KMS-11 (cell line): ENCODE data around the gene CYB561D1.

ENCODE experiments used
- H2AFZ ChIP-seq: fragments of 200-600 bp; sonication (generic); 2 replicates; pipeline ENCODE4 v1.6.1; 2016; ENCODE audit warnings: antibody characterized with exemption, mixed run types, low read depth
- H3K27ac ChIP-seq: fragments of 200-600 bp; sonication (generic); 2 replicates; pipeline ENCODE4 v1.6.1; 2016; ENCODE audit warnings: mild to moderate bottlenecking, mixed run types
- H3K27me3 ChIP-seq: fragments of 200-600 bp; sonication (generic); 2 replicates; pipeline ENCODE4 v1.6.1; 2017; ENCODE audit warnings: mild to moderate bottlenecking, low read depth, mixed run types, moderate library complexity; ENCODE audit not compliant: insufficient read depth
- H3K36me3 ChIP-seq: fragments of 200-600 bp; sonication (generic); 2 replicates; pipeline ENCODE4 v1.6.1; 2017; ENCODE audit warnings: mild to moderate bottlenecking, mixed run types; ENCODE audit not compliant: insufficient read depth
- H3K4me1 ChIP-seq: fragments of 200-600 bp; sonication (generic); 2 replicates; pipeline ENCODE4 v1.6.1; 2016; ENCODE audit warnings: mild to moderate bottlenecking, low read depth, mixed run types; ENCODE audit not compliant: poor library complexity, severe bottlenecking
- H3K4me2 ChIP-seq: fragments of 200-600 bp; sonication (generic); 2 replicates; pipeline ENCODE4 v1.7.0; 2016; ENCODE audit warnings: mild to moderate bottlenecking, mixed run types
- H3K4me3 ChIP-seq: fragments of 200-600 bp; sonication (generic); IDR thresholded peaks from 2 replicates; pipeline ENCODE4 v1.6.1; 2017; ENCODE audit warnings: low read depth, low read length, mixed read lengths; ENCODE audit not compliant: insufficient read depth
- H3K79me2 ChIP-seq: fragments of 200-600 bp; sonication (generic); 2 replicates; pipeline ENCODE4 v1.6.1; 2016; ENCODE audit warnings: low read depth, mixed run types; ENCODE audit not compliant: insufficient read depth
- H3K9ac ChIP-seq: fragments of 200-600 bp; sonication (generic); 2 replicates; pipeline ENCODE4 v1.6.1; 2016; ENCODE audit warnings: mild to moderate bottlenecking, mixed run types
- H4K20me1 ChIP-seq: fragments of 200-600 bp; sonication (generic); 2 replicates; pipeline ENCODE4 v1.6.1; 2016; ENCODE audit warnings: mild to moderate bottlenecking, mixed run types; ENCODE audit not compliant: insufficient read depth
- TF ChIP-seq, protein P1 (sequence below): fragments of 200-600 bp; sonication (generic); conservative IDR thresholded peaks from 2 replicates; pipeline ENCODE4 v1.6.1; 2017; ENCODE audit warnings: low read depth, mild to moderate bottlenecking, antibody characterized with exemption, low read length, moderate library complexity, mixed read lengths

CYB561D1 gene

GRCh38 chr1:109488696-109489095 is 5.2 kb upstream of the CYB561D1 start:
- Histone ChIP-seq H3K79me2 (peaks cover 9% of the 10 kb centered on the region; the same call in 1 of the 2 replicates), H4K20me1 (no peaks in the 10 kb centered on the region), H3K36me3 (no peaks in the 10 kb centered on the region), H2AFZ (no peak overlapping the region), H3K9ac (no peak overlapping the region), H3K4me3 (no peak overlapping the region), H3K4me2 (no peak overlapping the region), H3K27me3 (no peaks in the 10 kb centered on the region), H3K27ac (no peak overlapping the region), H3K4me1 (peaks cover 19% of the 10 kb centered on the region)
- TF ChIP-seq, protein P1, sequence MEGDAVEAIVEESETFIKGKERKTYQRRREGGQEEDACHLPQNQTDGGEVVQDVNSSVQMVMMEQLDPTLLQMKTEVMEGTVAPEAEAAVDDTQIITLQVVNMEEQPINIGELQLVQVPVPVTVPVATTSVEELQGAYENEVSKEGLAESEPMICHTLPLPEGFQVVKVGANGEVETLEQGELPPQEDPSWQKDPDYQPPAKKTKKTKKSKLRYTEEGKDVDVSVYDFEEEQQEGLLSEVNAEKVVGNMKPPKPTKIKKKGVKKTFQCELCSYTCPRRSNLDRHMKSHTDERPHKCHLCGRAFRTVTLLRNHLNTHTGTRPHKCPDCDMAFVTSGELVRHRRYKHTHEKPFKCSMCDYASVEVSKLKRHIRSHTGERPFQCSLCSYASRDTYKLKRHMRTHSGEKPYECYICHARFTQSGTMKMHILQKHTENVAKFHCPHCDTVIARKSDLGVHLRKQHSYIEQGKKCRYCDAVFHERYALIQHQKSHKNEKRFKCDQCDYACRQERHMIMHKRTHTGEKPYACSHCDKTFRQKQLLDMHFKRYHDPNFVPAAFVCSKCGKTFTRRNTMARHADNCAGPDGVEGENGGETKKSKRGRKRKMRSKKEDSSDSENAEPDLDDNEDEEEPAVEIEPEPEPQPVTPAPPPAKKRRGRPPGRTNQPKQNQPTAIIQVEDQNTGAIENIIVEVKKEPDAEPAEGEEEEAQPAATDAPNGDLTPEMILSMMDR: no peak

DNA sequence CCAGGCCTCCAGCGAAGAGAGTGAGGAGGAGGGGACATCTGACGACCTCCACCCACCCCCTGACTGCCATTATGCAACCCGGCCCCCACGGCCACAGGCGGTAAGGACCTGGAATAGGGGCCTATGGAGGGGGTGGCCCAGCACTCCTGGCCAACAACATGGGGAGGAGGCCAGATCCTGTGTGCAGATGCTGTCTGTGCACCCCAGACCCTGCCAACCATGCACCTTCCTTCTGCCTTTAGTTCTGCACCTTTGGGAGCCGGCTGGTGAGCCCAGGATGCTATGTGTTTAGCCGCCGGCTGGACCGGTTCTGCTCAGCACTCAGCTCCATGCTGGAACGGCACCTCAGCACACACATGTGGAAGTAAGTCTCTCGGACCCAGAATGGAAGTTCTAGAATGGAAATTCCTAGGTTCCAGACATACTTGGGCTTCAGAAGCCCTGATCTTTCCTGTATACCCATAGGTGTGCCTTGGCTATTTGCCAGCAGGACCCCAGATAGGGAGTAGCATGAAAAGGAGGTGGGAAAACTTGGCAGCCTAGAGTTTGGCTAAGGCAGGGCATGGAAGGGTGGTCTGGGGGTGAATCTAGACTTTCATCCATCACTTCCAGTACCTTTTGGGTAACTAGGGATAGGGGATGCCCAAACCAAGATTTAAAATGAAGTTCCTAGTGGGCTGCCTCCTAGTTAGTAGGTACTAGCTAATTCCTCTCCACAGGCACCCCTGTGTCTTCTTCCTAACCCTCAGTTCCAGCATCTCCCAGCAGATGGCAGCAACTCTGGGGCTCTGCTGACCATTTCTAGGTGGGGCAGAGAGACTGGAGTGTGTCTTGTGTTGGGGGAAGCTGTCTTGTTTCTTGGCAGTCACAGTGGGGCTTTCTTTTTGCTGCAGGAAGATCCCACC is 3.6 kb upstream of the CYB561D1 start:
- Histone ChIP-seq H3K4me2 (no peak overlapping the region), H3K4me1 (peaks cover 21% of the 10 kb centered on the region), H2AFZ (no peak overlapping the region)

DNA sequence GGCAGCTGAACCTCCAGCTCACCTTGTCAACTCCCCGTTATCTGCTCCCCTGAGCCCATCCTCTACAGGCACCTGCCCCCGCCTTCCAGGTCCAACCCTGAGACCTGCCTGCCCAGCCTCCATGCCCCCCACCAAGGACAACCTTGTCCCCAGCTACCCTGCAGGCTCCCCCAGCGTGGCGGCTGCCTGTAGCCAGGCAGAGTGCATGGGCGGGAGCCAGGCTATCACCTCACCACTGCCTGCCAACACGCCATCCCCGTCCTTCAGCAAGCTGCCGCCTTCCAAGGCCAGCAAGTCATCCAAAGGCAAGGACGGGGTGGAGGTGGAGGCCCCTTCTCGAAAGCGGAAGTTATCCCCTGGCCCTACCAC is 3.0 kb upstream of the CYB561D1 start:
- Histone ChIP-seq H3K9ac (no peak overlapping the region), H3K79me2 (peaks cover 11% of the 10 kb centered on the region; the same call in 1 of the 2 replicates), H4K20me1 (no peaks in the 10 kb centered on the region), H3K27ac (no peak overlapping the region), H3K36me3 (no peaks in the 10 kb centered on the region; the same call in 1 of the 2 replicates), H3K4me1 (peaks cover 18% of the 10 kb centered on the region), H3K4me2 (no peak overlapping the region), H2AFZ (no peak overlapping the region), H3K27me3 (no peaks in the 10 kb centered on the region), H3K4me3 (no peak overlapping the region)
- TF ChIP-seq, protein P1: peak; percentile 57

More for the DNA sequence above, 3.6 kb upstream of the CYB561D1 start:
- no peaks in the 10 kb centered on the region for H3K27me3 ChIP-seq
- TF ChIP-seq, protein P1: peak; percentile 93
- H3K9ac ChIP-seq: no peak overlapping the region
- no peaks in the 10 kb centered on the region for H3K36me3 ChIP-seq
- no peak overlapping the region for H3K4me3 ChIP-seq
- H4K20me1 ChIP-seq: no peaks in the 10 kb centered on the region
- H3K27ac ChIP-seq: no peak overlapping the region
- peaks cover 10% of the 10 kb centered on the region; the same call in 1 of the 2 replicates for H3K79me2 ChIP-seq

DNA sequence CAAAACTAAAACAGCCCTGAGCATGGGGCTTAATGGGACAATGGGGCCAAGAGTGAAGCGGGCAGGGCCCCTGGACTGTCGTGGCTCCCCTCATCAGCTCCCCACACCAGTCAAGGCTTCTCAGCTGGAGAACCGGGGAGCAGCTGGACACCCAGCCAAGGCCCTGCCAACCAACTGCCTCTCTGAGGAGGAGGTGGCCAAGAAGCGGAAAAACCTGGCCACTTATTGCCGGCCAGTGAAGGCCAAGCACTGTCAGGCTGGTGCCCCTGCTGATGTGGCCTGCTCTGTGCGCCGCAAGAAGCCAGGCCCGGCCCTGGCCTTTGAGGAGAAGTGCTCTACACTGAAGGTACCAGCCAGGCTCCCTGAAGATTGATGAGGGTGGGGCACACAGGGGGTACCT is 2.5 kb upstream of the CYB561D1 start:
- Histone ChIP-seq H3K9ac (no peak overlapping the region), H3K4me2 (no peak overlapping the region), H3K27ac (no peak overlapping the region), H3K27me3 (no peaks in the 10 kb centered on the region), H2AFZ (no peak overlapping the region), H3K79me2 (peaks cover 14% of the 10 kb centered on the region; the same call in 1 of the 2 replicates), H3K4me3 (no peak overlapping the region), H3K4me1 (peaks cover 18% of the 10 kb centered on the region), H4K20me1 (no peaks in the 10 kb centered on the region), H3K36me3 (no peaks in the 10 kb centered on the region; the same call in 1 of the 2 replicates)
- TF ChIP-seq, protein P1: no peak
